ENCODE measurements around the gene LGR5.

GRCh38 chr12:71452006-71452405 is 12.4 kb downstream of the LGR5 start:
- no peak for TF ChIP-seq POLR2A (IDR thresholded peaks at IDR 0.05)
- TF ChIP-seq CTCF (IDR thresholded peaks at IDR 0.05): no peak

All from Peyer's patch (tissue), 4 donors.